Esophagus squamous epithelium (tissue), 5 donors: ENCODE results near the gene TRIM9. TPM values are rescaled to one million over a fixed set of nuclear protein-coding genes. Genes with fewer than 3 reads are reported as not detected.
"Not testable (repeated sequence)": the region's sequence is repeated elsewhere in the genome, so short reads cannot be mapped to it uniquely, and the experiment has no call there.

Source experiments
- DNase-seq: peaks from one replicate; lab custom pipeline; 2025; lab: John Stamatoyannopoulos, UW
- H3K27ac ChIP-seq, 4 donors: fragments of 200-600 bp; sonication (generic); one replicate each; pipeline ENCODE4 v1.5.1; 2016 to 2019; ENCODE audit warnings: mild to moderate bottlenecking in 1 of 4
- H3K27me3 ChIP-seq, 4 donors: fragments of 200-600 bp; sonication (generic); 1 replicate in 3 of 4; 2 replicates in 1 of 4; pipeline versions ENCODE4 v1.5.1 to v1.6.0; 2017 to 2021; ENCODE audit warnings: antibody characterized with exemption in 1 of 4
- H3K36me3 ChIP-seq, 3 donors: fragments of 200-600 bp; sonication (generic); one replicate each; pipeline ENCODE4 v1.5.1; 2016 to 2019
- H3K4me1 ChIP-seq, 3 donors: fragments of 200-600 bp; sonication (generic); one replicate each; pipeline ENCODE4 v1.5.1; 2017 to 2019
- H3K4me3 ChIP-seq, 4 donors: fragments of 200-600 bp; sonication (generic); 1 replicate in 3 of 4; 2 replicates in 1 of 4; pipeline ENCODE4 v1.5.1; 2016 to 2019; ENCODE audit warnings: mild to moderate bottlenecking in 2 of 4, moderate library complexity in 1 of 4
- H3K9me3 ChIP-seq, 3 donors: fragments of 200-600 bp; sonication (generic); one replicate each; pipeline ENCODE4 v1.5.1; 2016 to 2019
- POLR2A ChIP-seq, 4 donors: fragments of 450-650 bp; IDR thresholded peaks; one replicate each; pipeline ENCODE4 v1.6.1; 2017; ENCODE audit warnings: antibody characterized with exemption in 4 of 4, mild to moderate bottlenecking in 4 of 4, moderate library complexity in 3 of 4
- WGBS, 2 donors: methylation state at CpG; one replicate each; pipeline ENCODE4 v1.1.5; 2018; 5-methylcytosine and 5-hydroxymethylcytosine counted together
- intact Hi-C: fragments of 100-400 bp; cut with DNase I; formaldehyde crosslinking; loops from one replicate; pipeline ENCODE4 v1.15.0; 2022
- total RNA-seq, 4 donors: library from RNA; depleted of rRNA; stranded (reverse); fragments of >200 nt; gene quantifications; one replicate each; pipeline ENCODE4 v1.1.0, GENCODE V29; 2016
- TF ChIP-seq, protein P1 (sequence below), 6 experiments: fragments of 450-650 bp in 4 of 6; fragments of 200-600 bp in 2 of 6; sonication (generic) in 2 of 6; IDR thresholded peaks; one replicate each; pipeline ENCODE4 v1.5.1; 2016 to 2019; ENCODE audit warnings: antibody characterized with exemption in 6 of 6, mild to moderate bottlenecking in 4 of 6, moderate library complexity in 4 of 6
- donor health status: DM: yes; HTN: yes; CAD: no.

The TRIM9 gene
- total RNA-seq, 4 donors from 2014 or later, result 0.09 to 3.1 (median 0.21) TPM; not detected in 1

- DNase-seq, result no peak
- no peaks in the 10 kb centered on the region for H3K36me3 ChIP-seq
- 37 to 42% methylated on average over 3 of the region's 3 CpGs for WGBS, 2 donors
- no peak overlapping the region for H3K27ac ChIP-seq
- intact Hi-C loops, result no loop called here
- peaks cover under 1 to 22% (median 12%) of the 10 kb centered on the region in 3 donors for H3K4me1 ChIP-seq
- no peak for TF ChIP-seq POLR2A (IDR thresholded peaks at IDR 0.05)
- TF ChIP-seq, protein P1, sequence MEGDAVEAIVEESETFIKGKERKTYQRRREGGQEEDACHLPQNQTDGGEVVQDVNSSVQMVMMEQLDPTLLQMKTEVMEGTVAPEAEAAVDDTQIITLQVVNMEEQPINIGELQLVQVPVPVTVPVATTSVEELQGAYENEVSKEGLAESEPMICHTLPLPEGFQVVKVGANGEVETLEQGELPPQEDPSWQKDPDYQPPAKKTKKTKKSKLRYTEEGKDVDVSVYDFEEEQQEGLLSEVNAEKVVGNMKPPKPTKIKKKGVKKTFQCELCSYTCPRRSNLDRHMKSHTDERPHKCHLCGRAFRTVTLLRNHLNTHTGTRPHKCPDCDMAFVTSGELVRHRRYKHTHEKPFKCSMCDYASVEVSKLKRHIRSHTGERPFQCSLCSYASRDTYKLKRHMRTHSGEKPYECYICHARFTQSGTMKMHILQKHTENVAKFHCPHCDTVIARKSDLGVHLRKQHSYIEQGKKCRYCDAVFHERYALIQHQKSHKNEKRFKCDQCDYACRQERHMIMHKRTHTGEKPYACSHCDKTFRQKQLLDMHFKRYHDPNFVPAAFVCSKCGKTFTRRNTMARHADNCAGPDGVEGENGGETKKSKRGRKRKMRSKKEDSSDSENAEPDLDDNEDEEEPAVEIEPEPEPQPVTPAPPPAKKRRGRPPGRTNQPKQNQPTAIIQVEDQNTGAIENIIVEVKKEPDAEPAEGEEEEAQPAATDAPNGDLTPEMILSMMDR (IDR thresholded peaks at IDR 0.05), result no peak
- H3K27me3 ChIP-seq, result no peaks in the 10 kb centered on the region
- H3K4me3 ChIP-seq, result no peak overlapping the region
- H3K9me3 ChIP-seq, result no peaks in the 10 kb centered on the region
These were observed 127.8 kb downstream of the TRIM9 start for GRCh38 chr14:50967103-50967502.

DNA sequence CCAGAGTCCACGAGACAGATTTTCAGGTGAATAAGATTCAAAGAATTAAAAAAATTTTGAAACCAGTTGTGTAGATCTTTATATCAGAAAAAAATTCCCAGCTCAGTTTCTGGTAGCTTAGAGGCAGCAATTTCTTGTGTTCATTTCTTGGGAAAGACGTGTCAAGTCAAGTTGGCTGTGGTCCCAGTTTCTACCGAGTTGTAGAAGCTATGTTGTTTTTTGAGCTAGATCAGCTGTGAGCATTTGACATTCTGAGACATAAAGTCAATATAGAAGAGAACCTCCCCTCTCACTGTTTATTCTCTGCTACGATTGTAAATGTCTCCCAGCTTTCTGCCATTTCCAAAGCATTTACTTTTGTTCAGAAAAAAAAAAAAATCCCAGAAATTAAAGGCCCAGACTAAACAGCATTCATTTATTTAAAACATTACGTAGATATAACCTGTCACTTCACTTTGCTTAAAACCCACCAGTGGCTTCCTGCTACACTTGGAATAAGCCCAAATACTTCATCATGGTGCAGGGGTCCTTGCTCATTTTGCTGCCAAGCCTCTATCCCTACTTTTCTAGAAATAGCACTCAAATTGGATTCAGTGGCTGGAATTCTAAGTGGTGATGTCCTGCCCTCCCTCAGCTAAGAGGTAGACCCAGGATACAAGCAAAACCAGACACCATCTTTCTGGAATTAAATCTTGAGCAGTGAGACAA, 130.1 kb downstream of the TRIM9 start:
- H3K36me3 ChIP-seq, result no peaks in the 10 kb centered on the region
- intact Hi-C loops, result no loop called here
- DNase-seq, result no peak
- H3K4me3 ChIP-seq, result no peak overlapping the region
- H3K4me1 ChIP-seq, result peaks cover 14 to 38% (median 27%) of the 10 kb centered on the region in 3 donors
- H3K27me3 ChIP-seq, result no peaks in the 10 kb centered on the region
- WGBS, 2 donors, result 21 to 23% methylated on average over 5 of the region's 5 CpGs
- TF ChIP-seq POLR2A (IDR thresholded peaks at IDR 0.05), result no peak
- TF ChIP-seq, protein P1 (IDR thresholded peaks at IDR 0.05), result no peak
- no peaks in the 10 kb centered on the region for H3K9me3 ChIP-seq
- H3K27ac ChIP-seq, result no peak overlapping the region

- H3K9me3 ChIP-seq, result no peaks in the 10 kb centered on the region
- no peak for TF ChIP-seq POLR2A (IDR thresholded peaks at IDR 0.05)
- TF ChIP-seq, protein P1 (IDR thresholded peaks at IDR 0.05), result no peak
- peaks cover 14 to 38% (median 27%) of the 10 kb centered on the region in 3 donors for H3K4me1 ChIP-seq
- H3K27me3 ChIP-seq, result no peaks in the 10 kb centered on the region
- intact Hi-C loops, result no loop called here
- 81 to 87% methylated on average over 5 of the region's 5 CpGs for WGBS, 2 donors
- H3K4me3 ChIP-seq, result no peak overlapping the region
- no peak for DNase-seq
- no peak overlapping the region for H3K27ac ChIP-seq
- H3K36me3 ChIP-seq, result no peaks in the 10 kb centered on the region
These were observed 131.0 kb downstream of the TRIM9 start for GRCh38 chr14:50963919-50964318.

- no peak for TF ChIP-seq POLR2A (IDR thresholded peaks at IDR 0.05)
- TF ChIP-seq, protein P1 (IDR thresholded peaks at IDR 0.05), result no peak
- Histone ChIP-seq H3K36me3 (no peaks in the 10 kb centered on the region), H3K4me3 (no peak overlapping the region), H3K27ac (peak overlapping the region in 3 of 4 donors; percentile 0 to 61 (median 32)), H3K27me3 (no peaks in the 10 kb centered on the region), H3K9me3 (no peaks in the 10 kb centered on the region), H3K4me1 (peaks cover 14 to 44% (median 27%) of the 10 kb centered on the region in 3 donors)
- 8 to 12% methylated on average over 2 of the region's 2 CpGs for WGBS, 2 donors
- intact Hi-C loops, result no loop called here
- no peak for DNase-seq
These were observed 133.2 kb downstream of the TRIM9 start for GRCh38 chr14:50961605-50962221.

DNA sequence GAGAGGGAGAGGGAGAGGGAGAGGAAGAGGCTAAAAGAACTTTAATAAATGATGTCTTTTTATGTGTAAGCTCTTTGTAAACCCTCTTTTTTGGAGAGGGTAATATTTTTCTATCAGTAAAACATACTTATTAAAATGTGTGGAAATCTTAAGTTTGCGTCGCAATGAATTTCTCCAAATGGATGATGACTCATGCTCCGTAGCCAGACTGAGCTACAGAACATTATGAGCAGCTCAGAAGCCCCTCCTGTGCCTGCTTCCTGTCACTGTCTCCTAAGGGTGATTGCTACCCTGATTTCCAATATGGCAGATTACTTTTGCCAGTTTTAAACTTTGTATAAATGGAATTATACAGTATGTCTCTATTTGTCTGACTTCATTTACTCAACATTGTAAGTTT, 137.6 kb downstream of the TRIM9 start:
- TF ChIP-seq, protein P1 (IDR thresholded peaks at IDR 0.05), result no peak
- TF ChIP-seq POLR2A (IDR thresholded peaks at IDR 0.05), result no peak
- no peaks in the 10 kb centered on the region for H3K36me3 ChIP-seq
- peak overlapping the region in 1 of 4 donors; percentile 34 for H3K4me3 ChIP-seq
- no peak for DNase-seq
- peak overlapping the region in 2 of 4 donors; percentile 14 to 86 for H3K27ac ChIP-seq
- no peaks in the 10 kb centered on the region for H3K9me3 ChIP-seq
- no peaks in the 10 kb centered on the region for H3K27me3 ChIP-seq
- H3K4me1 ChIP-seq, result peaks cover 17 to 50% (median 30%) of the 10 kb centered on the region in 3 donors
- 26 to 53% methylated on average over 3 of the region's 3 CpGs for WGBS, 2 donors
- intact Hi-C loops, result no loop called here

GRCh38 chr14:50956421-50956820, 138.5 kb downstream of the TRIM9 start:
- WGBS, 2 donors, result 83% methylated on average over 1 of the region's 32 CpGs; no CpG with 5 or more reads in 1 of the 2 donors
- H3K4me3 ChIP-seq, H3K27me3 ChIP-seq, H3K9me3 ChIP-seq, H3K36me3 ChIP-seq, intact Hi-C loops, DNase-seq: not testable (repeated sequence)
- H3K27ac ChIP-seq, result peak overlapping the region; percentile 9 to 86 (median 77)
- H3K4me1 ChIP-seq, result peaks cover 8 to 41% (median 23%) of the 10 kb centered on the region in 3 donors
